ENCODE results near the gene TENT5D.

DNA sequence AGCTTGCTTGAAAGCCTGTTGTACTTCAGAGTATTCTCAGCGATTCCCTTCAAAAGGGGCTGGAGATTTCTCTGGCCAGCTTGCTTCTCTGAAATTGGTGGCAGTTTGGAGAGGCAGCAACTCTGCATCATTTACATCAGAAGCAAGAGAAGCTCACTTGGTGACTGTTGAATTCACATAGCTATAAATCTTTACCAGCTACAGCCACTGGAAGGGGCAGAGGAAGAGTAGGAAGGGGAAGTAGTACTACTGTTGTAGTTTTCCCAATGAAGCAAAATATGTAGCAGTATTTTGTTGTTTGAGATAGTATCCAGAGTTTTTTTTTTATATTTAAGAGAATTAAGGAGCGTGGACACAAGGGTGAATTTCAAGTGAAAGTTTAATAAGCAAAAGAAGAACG, 2.8 kb downstream of the TENT5D start:
- TF ChIP-seq POLR2A (IDR thresholded peaks at IDR 0.05; ENCODE audit: low read depth, low read length): no peak
- no peak for TF ChIP-seq TAF1 (IDR thresholded peaks at IDR 0.05; ENCODE audit: borderline replicate concordance, low read depth, low read length)
- no peak for TF ChIP-seq POLR2AphosphoS5 (IDR thresholded peaks at IDR 0.05; ENCODE audit: low read depth, low read length)
